ENCODE data around the gene ARHGEF1. TPM values are rescaled to one million over a fixed set of nuclear protein-coding genes. Genes with fewer than 3 reads are reported as not detected.

ARHGEF1 gene, protein sequence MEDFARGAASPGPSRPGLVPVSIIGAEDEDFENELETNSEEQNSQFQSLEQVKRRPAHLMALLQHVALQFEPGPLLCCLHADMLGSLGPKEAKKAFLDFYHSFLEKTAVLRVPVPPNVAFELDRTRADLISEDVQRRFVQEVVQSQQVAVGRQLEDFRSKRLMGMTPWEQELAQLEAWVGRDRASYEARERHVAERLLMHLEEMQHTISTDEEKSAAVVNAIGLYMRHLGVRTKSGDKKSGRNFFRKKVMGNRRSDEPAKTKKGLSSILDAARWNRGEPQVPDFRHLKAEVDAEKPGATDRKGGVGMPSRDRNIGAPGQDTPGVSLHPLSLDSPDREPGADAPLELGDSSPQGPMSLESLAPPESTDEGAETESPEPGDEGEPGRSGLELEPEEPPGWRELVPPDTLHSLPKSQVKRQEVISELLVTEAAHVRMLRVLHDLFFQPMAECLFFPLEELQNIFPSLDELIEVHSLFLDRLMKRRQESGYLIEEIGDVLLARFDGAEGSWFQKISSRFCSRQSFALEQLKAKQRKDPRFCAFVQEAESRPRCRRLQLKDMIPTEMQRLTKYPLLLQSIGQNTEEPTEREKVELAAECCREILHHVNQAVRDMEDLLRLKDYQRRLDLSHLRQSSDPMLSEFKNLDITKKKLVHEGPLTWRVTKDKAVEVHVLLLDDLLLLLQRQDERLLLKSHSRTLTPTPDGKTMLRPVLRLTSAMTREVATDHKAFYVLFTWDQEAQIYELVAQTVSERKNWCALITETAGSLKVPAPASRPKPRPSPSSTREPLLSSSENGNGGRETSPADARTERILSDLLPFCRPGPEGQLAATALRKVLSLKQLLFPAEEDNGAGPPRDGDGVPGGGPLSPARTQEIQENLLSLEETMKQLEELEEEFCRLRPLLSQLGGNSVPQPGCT
- total RNA-seq, result 100 to 1,000 TPM; 515 to 537 TPM

DNA sequence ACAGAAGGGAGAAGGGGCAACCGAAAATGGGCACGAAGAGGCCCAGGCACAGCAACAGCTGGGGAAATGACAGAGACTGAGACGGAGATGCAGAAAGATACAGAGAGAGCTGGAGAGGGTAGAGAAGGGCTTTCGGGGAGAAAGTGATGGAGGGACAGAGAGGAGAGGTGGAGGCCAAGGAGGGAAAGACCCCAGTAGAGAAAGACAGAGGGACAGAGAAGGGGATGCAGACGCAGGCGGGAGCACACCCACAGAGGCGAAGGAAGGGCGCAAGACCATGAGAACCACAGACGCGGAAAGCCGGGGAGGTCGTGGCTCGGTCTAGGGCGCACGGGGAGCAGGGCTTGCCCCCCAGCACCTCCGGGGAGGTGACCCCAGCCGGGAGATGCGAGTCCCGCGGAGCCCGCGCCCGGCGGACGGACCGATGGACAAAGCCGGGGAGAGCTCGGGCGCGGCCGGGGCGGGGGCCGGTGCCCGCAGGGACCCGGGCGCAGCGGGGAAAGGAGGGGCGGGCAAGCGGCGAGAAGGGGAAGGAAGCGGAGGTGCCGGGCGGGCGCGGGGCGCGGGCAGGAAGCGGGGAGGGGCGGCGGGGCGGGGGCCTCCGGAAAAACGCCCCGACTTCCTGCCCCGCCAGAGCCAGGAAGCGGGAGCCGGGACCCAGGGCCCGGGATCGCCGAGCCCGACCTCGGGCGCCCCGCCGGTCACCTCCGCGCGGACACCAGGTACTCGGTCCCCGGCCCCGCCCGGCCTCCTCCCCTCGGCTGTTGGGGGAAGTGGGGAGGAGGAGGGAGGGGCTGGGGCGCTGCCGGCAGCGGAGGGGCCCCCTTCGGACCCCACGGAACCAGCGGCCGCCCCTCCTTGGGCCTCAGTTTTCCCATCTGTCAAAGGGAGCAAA, at the start of gene ARHGEF1:
TSS of gene ARHGEF1 (plus strand) at position 617 of the 895 bp plus-strand sequence. CDS start 4,899 bp downstream, outside the sequence.
- peaks cover 57% of the 10 kb centered on the region for H3K4me1 Mint-ChIP-seq (ENCODE audit: low read depth)
- H3K27ac Mint-ChIP-seq, result peak within 1 kb of the TSS; percentile 98
- H3K27me3 Mint-ChIP-seq (ENCODE audit: low read depth), result no peaks in the 10 kb centered on the region
- peaks cover 41% of the 10 kb centered on the region for H3K36me3 Mint-ChIP-seq (ENCODE audit: low read depth)
- ChIA-PET CTCF (interaction anchor here (3.9 to 11.7 kb wide), 2 partner anchors 8 to 19 kb away, joined by 19 to 176 read pairs; partner anchors contain the start of gene CD79A), POLR2A (interaction anchor here (0.6 to 11.6 kb wide), 5 partner anchors 9 to 175 kb away, joined by 3 to 241 read pairs (median 16); partner anchors contain the start of genes CD79A and RPS19)
- peak; percentile 70 for DNase-seq
- no peaks in the 10 kb centered on the region for H3K9me3 Mint-ChIP-seq (ENCODE audit: insufficient read depth)
- peak; percentile 1 for ATAC-seq
- peak within 1 kb of the TSS; percentile 95 for H3K4me3 Mint-ChIP-seq

DNA sequence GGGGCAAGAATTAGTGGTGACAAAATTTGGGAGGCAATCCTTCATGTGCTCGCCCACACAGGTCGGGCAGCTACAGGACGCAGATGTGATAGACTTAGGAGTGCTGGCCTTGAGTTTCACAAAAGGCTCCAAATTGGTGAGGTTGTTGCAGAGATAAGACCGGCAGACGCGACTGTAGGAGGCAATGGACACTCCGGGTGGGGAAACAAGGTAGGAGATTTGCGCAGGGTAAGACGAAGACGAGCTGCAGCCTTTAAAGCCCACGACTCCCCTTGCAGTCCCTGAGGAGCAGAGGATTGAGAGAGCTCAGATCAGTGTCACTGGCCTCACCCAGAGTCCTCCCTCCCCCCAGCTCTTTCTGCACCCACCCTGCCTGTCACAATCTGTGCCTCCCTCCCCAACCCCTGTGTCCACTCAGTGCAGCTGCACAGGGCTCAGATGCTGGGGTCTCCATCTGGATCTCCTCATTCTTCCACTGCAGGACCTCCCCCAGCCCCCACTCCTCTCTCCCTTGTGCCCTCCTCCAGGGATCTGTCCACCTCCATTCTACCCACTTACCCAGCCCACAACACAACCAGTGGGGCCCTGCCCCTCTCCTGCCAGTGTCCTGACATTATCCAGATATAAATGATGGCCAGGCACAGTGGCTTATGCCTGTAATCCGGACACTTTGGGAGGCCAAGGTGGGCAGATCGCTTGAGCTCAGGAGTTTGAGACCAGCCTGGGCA, 44.8 kb upstream of the ARHGEF1 start:
- Mint-ChIP-seq H3K4me1 (ENCODE audit: low read depth) (no peaks in the 10 kb centered on the region), H3K27ac (no peak overlapping the region), H3K9me3 (ENCODE audit: insufficient read depth) (no peaks in the 10 kb centered on the region), H3K4me3 (no peak overlapping the region), H3K36me3 (ENCODE audit: low read depth) (no peaks in the 10 kb centered on the region), H3K27me3 (ENCODE audit: low read depth) (peaks cover 29% of the 10 kb centered on the region)
- CTCF ChIA-PET, result interaction anchor here (1.3 to 5.0 kb wide), 2 partner anchors 43 to 46 kb away, joined by 7 to 22 read pairs; no protein-coding TSS in a partner anchor
- ATAC-seq, result no peak
- no peak for DNase-seq
- POLR2A ChIA-PET, result no interaction called here

DNA sequence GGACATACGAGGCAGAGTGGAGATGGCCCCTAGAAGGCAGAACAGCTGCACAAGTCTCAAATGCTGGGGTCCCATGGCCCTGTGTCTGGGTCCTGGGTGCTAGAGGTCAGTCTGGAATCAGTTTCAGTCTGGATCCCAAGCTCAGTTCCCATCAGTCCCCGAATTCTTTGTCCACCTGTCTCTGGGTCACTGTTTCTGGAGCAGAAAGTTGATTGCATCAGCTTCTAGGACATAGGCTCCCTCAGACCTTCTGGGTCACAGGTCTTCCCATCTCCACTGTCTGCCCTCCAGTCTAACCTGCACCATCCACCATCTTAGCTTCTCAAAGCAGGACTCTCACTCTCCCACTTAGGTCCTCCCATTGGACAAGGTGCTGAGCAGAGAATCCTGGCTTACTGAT, 43.8 kb upstream of the ARHGEF1 start:
- POLR2A ChIA-PET, result no interaction called here
- no peak overlapping the region for H3K27ac Mint-ChIP-seq
- no peaks in the 10 kb centered on the region for H3K36me3 Mint-ChIP-seq (ENCODE audit: low read depth)
- ATAC-seq (no peak), DNase-seq (no peak)
- CTCF ChIA-PET, result interaction anchor here (1.0 to 5.0 kb wide), 3 partner anchors 44 to 54 kb away, joined by 3 to 22 read pairs (median 7); no protein-coding TSS in a partner anchor
- H3K4me1 Mint-ChIP-seq (ENCODE audit: low read depth), result no peaks in the 10 kb centered on the region
- no peak overlapping the region for H3K4me3 Mint-ChIP-seq
- peaks cover 31% of the 10 kb centered on the region for H3K27me3 Mint-ChIP-seq (ENCODE audit: low read depth)
- no peaks in the 10 kb centered on the region for H3K9me3 Mint-ChIP-seq (ENCODE audit: insufficient read depth)

DNA sequence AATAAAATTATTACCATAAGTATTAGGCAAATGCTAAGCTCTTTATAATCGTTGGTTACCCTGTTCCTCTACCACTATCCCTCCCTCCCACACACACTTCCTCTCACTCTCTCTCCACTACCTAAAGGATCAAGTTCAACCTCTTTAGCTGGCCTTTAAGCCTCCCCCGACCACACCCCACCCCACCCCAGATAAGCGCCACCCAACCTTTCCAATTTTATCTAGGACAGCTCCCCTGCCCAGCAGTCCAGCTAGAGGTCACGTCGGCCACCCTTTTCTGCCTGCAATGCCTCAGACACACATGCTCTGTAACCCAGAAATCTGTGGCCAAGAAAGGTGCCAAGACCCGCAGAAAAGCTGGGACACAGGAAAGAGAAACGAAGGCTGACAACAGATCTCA, 39.6 kb upstream of the ARHGEF1 start:
- ChIA-PET POLR2A (interaction anchor here (0.6 kb wide), 1 partner anchor 461 kb away, joined by 3 read pairs; no protein-coding TSS in a partner anchor), CTCF (interaction anchor here (1.1 kb wide), 2 partner anchors 20 to 50 kb away, joined by 3 read pairs; no protein-coding TSS in a partner anchor)
- DNase-seq (no peak), ATAC-seq (no peak)
- Mint-ChIP-seq H3K36me3 (ENCODE audit: low read depth) (no peaks in the 10 kb centered on the region), H3K27ac (no peak overlapping the region), H3K4me3 (no peak overlapping the region), H3K9me3 (ENCODE audit: insufficient read depth) (no peaks in the 10 kb centered on the region), H3K4me1 (ENCODE audit: low read depth) (no peaks in the 10 kb centered on the region), H3K27me3 (ENCODE audit: low read depth) (peaks cover 18% of the 10 kb centered on the region)

DNA sequence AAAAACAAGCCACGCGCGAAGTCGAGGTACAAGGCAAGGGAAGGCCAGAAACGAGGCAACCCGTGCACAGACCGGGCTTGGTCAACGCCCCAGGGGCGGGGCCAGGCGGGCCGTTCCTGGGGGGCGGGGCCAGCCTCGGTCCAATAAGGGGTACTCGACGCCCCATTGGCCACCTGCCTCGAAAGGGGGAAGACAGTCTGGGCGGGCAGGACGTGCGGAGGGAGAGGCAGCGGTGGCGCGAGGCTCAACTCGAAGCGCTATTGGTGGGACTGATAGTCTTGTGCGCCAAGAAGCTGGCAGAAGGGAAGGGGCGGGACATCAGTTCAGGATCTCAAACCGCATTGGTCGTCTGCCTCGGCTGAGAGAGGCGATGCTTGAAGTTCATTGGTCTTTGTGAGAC, 38.4 kb upstream of the ARHGEF1 start, which contains the start of gene LYPD4:
TSS of gene LYPD4 (minus strand) at position 83 of the 400 bp plus-strand sequence. CDS start 5,398 bp downstream, outside the sequence.
- no peak within 1 kb of the TSS for H3K4me3 Mint-ChIP-seq

DNA sequence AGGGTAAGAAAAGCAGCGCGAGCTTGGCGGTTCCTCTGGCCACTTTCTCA, 38.2 kb upstream of the ARHGEF1 start, which contains the start of gene DMRTC2:
TSS of gene DMRTC2 (plus strand) at position 42 of the 50 bp plus-strand sequence. CDS start 2,387 bp downstream, outside the sequence.
- Mint-ChIP-seq H3K4me1 (ENCODE audit: low read depth) (no peaks in the 10 kb centered on the region), H3K9me3 (ENCODE audit: insufficient read depth) (no peaks in the 10 kb centered on the region), H3K27ac (no peak within 1 kb of the TSS), H3K36me3 (ENCODE audit: low read depth) (no peaks in the 10 kb centered on the region), H3K4me3 (no peak within 1 kb of the TSS), H3K27me3 (ENCODE audit: low read depth) (peaks cover 9% of the 10 kb centered on the region)
- DNase-seq, result no peak
- no peak for ATAC-seq
- POLR2A ChIA-PET, result no interaction called here
- CTCF ChIA-PET, result no interaction called here

More for the DNA sequence above, 38.4 kb upstream of the ARHGEF1 start, which contains the start of gene LYPD4:
- ATAC-seq (no peak), DNase-seq (no peak)
- Mint-ChIP-seq H3K36me3 (ENCODE audit: low read depth) (no peaks in the 10 kb centered on the region), H3K4me1 (ENCODE audit: low read depth) (no peaks in the 10 kb centered on the region), H3K27me3 (ENCODE audit: low read depth) (peaks cover 9% of the 10 kb centered on the region), H3K27ac (no peak within 1 kb of the TSS), H3K9me3 (ENCODE audit: insufficient read depth) (no peaks in the 10 kb centered on the region)
- ChIA-PET POLR2A (no interaction called here), CTCF (no interaction called here)

DNA sequence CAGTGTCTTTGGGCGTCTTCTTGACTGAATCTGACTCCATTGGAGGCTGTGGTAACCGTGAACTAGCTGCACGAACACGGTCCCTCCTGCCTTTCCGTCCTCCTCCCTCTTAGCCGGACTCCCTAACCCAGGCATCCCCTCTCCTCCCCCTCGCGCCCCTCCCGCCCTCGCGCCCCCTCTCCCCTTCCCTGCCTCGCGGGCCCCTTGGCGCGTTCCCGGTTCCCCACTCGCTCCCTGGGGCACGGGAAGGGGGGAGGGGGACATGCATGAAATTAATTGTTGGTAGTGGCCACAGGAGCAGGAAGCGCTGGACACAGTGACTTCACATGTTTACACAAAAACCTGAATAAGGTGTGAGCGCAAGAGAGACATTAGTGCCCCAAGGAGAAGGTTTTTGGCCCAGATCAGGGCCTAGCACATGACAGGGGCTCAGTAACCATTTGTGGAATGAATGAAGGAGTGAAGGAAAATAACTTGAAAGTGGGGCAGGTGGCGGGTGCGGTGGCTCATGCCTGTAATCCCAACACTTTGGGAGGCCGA, 37.9 kb upstream of the ARHGEF1 start:
- Mint-ChIP-seq H3K36me3 (ENCODE audit: low read depth) (no peaks in the 10 kb centered on the region), H3K27me3 (ENCODE audit: low read depth) (peaks cover 8% of the 10 kb centered on the region), H3K4me3 (no peak overlapping the region), H3K9me3 (ENCODE audit: insufficient read depth) (no peaks in the 10 kb centered on the region), H3K4me1 (ENCODE audit: low read depth) (no peaks in the 10 kb centered on the region), H3K27ac (no peak overlapping the region)
- CTCF ChIA-PET, result no interaction called here
- POLR2A ChIA-PET, result no interaction called here
- DNase-seq, result no peak
- no peak for ATAC-seq

DNA sequence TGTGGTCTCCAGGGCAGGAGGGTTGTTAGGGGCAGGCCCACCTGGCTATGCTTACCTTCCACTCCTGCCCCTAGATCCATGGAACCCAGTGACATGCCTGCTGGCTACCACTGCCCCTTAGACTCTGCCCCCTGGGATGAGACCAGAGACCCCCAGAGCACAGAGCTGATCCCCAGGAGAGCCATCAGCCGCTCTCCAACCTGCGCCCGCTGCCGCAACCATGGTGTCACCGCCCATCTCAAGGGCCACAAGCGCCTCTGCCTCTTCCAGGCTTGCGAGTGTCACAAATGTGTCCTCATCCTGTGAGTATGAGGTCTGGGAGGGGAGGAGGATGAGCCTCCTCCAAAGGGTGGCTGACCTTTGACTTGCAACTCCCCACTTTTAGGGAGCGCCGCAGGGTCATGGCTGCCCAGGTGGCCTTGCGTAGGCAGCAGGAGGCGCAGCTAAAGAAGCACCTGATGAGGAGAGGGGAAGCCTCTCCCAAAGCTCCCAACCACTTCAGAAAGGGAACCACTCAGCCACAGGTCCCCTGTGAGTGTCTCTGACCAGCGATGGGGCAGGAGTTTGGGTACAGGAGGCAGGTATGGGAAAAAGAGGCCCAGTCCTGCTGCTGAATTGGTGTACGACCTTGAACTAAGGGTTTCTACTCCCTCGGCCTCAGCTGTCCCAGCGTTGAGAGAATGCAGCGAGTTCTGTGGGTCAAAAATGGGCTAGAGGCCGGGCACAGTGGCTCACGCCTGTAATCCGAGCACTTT, 35.5 kb upstream of the ARHGEF1 start:
- POLR2A ChIA-PET, result no interaction called here

DNA sequence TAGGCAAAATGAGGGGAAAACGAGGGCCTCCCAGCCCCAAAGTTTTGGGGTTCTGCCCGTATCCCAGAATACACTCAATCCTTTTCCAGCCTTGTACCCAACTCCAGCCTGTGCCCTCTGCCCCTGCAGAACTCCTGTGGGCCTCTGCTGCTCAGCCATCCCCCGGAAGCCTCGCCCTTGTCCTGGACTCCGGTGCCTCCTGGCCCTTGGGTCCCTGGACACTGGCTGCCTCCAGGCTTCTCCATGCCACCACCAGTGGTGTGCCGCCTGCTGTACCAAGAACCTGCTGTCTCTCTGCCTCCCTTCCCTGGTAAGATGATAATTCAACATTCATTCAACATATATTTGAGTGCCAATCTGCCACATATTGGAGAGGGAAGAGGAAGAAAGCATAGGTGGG, 34.3 kb upstream of the ARHGEF1 start:
- DNase-seq (no peak), ATAC-seq (no peak)
- Mint-ChIP-seq H3K36me3 (ENCODE audit: low read depth) (no peaks in the 10 kb centered on the region), H3K27me3 (ENCODE audit: low read depth) (peaks cover 22% of the 10 kb centered on the region), H3K4me3 (no peak overlapping the region), H3K9me3 (ENCODE audit: insufficient read depth) (no peaks in the 10 kb centered on the region), H3K4me1 (ENCODE audit: low read depth) (no peaks in the 10 kb centered on the region), H3K27ac (no peak overlapping the region)
- ChIA-PET POLR2A (no interaction called here), CTCF (interaction anchor here (1.1 to 1.7 kb wide), 3 partner anchors 11 to 95 kb away, joined by 4 read pairs; no protein-coding TSS in a partner anchor)

More for the DNA sequence above, 35.5 kb upstream of the ARHGEF1 start:
- peaks cover 19% of the 10 kb centered on the region for H3K27me3 Mint-ChIP-seq (ENCODE audit: low read depth)
- H3K36me3 Mint-ChIP-seq (ENCODE audit: low read depth), result no peaks in the 10 kb centered on the region
- CTCF ChIA-PET, result interaction anchor here (1.5 kb wide), 1 partner anchor 26 kb away, joined by 3 read pairs; no protein-coding TSS in a partner anchor
- ATAC-seq (no peak), DNase-seq (no peak)
- H3K27ac Mint-ChIP-seq, result no peak overlapping the region
- no peaks in the 10 kb centered on the region for H3K9me3 Mint-ChIP-seq (ENCODE audit: insufficient read depth)
- H3K4me3 Mint-ChIP-seq, result no peak overlapping the region
- H3K4me1 Mint-ChIP-seq (ENCODE audit: low read depth), result no peaks in the 10 kb centered on the region

DNA sequence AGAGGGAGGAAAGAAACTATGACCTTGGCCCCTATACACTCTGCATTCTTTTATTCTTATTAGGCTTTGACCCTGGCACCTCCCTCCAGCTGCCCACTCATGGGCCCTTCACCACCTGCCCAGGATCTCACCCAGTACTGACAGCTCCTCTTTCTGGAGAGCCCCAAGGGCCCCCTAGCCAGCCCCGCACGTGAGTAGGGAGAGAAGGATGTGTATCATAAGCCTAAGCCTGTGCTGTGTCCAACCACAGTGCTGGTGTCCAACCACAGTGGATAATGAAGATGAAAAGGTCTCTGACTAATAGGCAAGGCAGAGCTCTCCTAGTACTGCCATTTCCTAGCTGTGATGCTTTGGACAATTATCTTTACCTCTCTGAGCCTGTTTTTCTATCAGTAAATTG, 33.9 kb upstream of the ARHGEF1 start:
- H3K4me3 Mint-ChIP-seq, result no peak overlapping the region
- peaks cover 22% of the 10 kb centered on the region for H3K27me3 Mint-ChIP-seq (ENCODE audit: low read depth)
- H3K27ac Mint-ChIP-seq, result no peak overlapping the region
- no peaks in the 10 kb centered on the region for H3K4me1 Mint-ChIP-seq (ENCODE audit: low read depth)
- H3K9me3 Mint-ChIP-seq (ENCODE audit: insufficient read depth), result no peaks in the 10 kb centered on the region
- CTCF ChIA-PET, result interaction anchor here (1.1 to 1.7 kb wide), 3 partner anchors 10 to 96 kb away, joined by 4 read pairs; no protein-coding TSS in a partner anchor
- ATAC-seq (no peak), DNase-seq (no peak)
- POLR2A ChIA-PET, result no interaction called here
- no peaks in the 10 kb centered on the region for H3K36me3 Mint-ChIP-seq (ENCODE audit: low read depth)
